Activated CD8-positive, alpha-beta T cell treated with anti-CD3 and anti-CD28 coated beads for 36 hours (primary cell): ENCODE results near the gene DNASE1L3. TPM values are rescaled to one million over a fixed set of nuclear protein-coding genes. Genes with fewer than 3 reads are reported as not detected.

Experiments
- ATAC-seq: fragments of 200-7000 bp; cut with Tn5 transposase; one replicate; pipeline ENCODE4 v1.10.0; 2021; ENCODE audit warnings: mild to moderate bottlenecking, moderate library complexity
- CTCF ChIA-PET: fragments of 350-600 bp; sonication (Branson Sonifier 250); formaldehyde crosslinking; loops from one replicate; lab custom pipeline; 2021; ENCODE audit warnings: antibody characterized with exemption; lab: Charles Lee
- POLR2A ChIA-PET: fragments of 350-600 bp; sonication (Branson Sonifier 250); formaldehyde crosslinking; loops from one replicate; lab custom pipeline; 2021; ENCODE audit warnings: antibody characterized with exemption; lab: Charles Lee
- DNase-seq: peaks from one replicate; pipeline ENCODE4 v3.0.0-alpha.2; 2020
- H3K27ac Mint-ChIP-seq: one replicate; pipeline ENCODE4 v1.8.0; 2021; ENCODE audit warnings: mild to moderate bottlenecking, mixed read lengths
- H3K27me3 Mint-ChIP-seq: one replicate; pipeline ENCODE4 v1.8.0; 2021; ENCODE audit warnings: mixed read lengths
- H3K36me3 Mint-ChIP-seq: one replicate; pipeline ENCODE4 v1.8.0; 2021; ENCODE audit warnings: low read depth, mixed read lengths
- H3K4me1 Mint-ChIP-seq: one replicate; pipeline ENCODE4 v1.8.0; 2021; ENCODE audit warnings: low read depth, mixed read lengths
- H3K4me3 Mint-ChIP-seq: one replicate; pipeline ENCODE4 v1.8.0; 2021; ENCODE audit warnings: mild to moderate bottlenecking, moderate library complexity, mixed read lengths
- H3K9me3 Mint-ChIP-seq: one replicate; pipeline ENCODE4 v1.8.0; 2021; ENCODE audit warnings: mixed read lengths
- intact Hi-C: fragments of 100-400 bp; cut with micrococcal nuclease; formaldehyde crosslinking; loops from one replicate; pipeline ENCODE4 v1.10.0; 2022
- total RNA-seq, 2 experiments: library from RNA; stranded (reverse); gene quantifications; one replicate each; pipeline ENCODE4 v1.2.3, GENCODE V29; 2021
- TF ChIP-seq, protein P1 (sequence below): fragments of 200-600 bp; IDR thresholded peaks from one replicate; pipeline ENCODE4 v1.8.0; 2022; ENCODE audit warnings: antibody characterized with exemption, mild to moderate bottlenecking

DNASE1L3 gene
- total RNA-seq, 2 experiments from 2014 or later = not detected

DNA sequence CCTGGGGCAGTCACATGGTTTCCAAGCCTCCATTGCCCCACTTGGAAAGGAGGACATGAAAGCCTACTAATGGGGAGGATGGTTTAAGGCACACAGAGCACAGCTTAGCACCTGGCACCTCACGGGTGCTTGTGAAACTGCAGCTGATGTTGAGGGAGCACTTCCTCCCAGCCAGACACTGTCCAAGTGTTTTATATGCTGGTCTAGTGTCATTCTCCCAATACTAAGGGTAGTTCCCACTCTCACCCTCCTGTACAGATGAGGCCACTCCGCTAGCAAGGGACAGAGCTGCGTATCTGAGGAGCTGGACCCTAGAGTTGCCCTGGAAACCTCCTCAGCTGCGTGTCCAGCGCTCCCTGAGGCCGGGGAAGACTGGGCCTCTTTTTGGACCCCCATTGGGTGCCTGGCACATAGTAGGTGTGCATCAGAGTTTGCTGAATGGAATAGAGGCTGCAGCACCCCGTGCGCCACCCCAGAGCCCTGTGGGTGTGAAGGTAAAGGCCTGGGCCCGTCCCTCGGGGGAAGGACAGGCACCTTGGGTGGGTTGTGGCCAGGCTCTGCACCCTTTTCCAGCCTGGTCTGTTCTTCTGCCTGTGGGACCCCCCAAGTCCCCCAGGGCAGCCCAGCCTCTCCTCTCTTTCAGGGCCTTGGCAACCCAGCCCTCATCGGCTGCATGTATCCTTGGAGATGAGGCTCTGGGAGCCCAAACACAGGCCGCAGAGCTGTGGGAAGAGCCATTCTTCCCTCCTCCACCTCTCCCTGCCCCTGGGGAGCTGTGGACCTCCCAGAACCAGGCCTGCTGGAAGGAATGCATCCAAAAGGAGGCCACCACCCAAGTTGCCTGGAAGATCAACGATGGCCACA, 31.3 kb downstream of the DNASE1L3 start:
- Mint-ChIP-seq H3K36me3 (no peaks in the 10 kb centered on the region), H3K27me3 (peaks cover 8% of the 10 kb centered on the region), H3K27ac (no peak overlapping the region), H3K4me1 (peaks cover 18% of the 10 kb centered on the region), H3K9me3 (no peaks in the 10 kb centered on the region), H3K4me3 (no peak overlapping the region)
- TF ChIP-seq, protein P1, sequence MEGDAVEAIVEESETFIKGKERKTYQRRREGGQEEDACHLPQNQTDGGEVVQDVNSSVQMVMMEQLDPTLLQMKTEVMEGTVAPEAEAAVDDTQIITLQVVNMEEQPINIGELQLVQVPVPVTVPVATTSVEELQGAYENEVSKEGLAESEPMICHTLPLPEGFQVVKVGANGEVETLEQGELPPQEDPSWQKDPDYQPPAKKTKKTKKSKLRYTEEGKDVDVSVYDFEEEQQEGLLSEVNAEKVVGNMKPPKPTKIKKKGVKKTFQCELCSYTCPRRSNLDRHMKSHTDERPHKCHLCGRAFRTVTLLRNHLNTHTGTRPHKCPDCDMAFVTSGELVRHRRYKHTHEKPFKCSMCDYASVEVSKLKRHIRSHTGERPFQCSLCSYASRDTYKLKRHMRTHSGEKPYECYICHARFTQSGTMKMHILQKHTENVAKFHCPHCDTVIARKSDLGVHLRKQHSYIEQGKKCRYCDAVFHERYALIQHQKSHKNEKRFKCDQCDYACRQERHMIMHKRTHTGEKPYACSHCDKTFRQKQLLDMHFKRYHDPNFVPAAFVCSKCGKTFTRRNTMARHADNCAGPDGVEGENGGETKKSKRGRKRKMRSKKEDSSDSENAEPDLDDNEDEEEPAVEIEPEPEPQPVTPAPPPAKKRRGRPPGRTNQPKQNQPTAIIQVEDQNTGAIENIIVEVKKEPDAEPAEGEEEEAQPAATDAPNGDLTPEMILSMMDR = no peak
- ChIA-PET POLR2A (interaction anchor here (0.5 to 1.0 kb wide), 2 partner anchors 116 to 120 kb away, joined by 3 read pairs; no protein-coding TSS in a partner anchor), CTCF (interaction anchor here (1.0 to 16.9 kb wide), 11 partner anchors 8 to 180 kb away, joined by 3 to 264 read pairs (median 14); partner anchors contain the start of genes FLNB, HTD2 and RPP14)
- no peak for DNase-seq
- intact Hi-C loops = loop anchor here (5.0 to 10.0 kb wide), 2 partner anchors 38 to 235 kb away; no protein-coding TSS in a partner anchor
- no peak for ATAC-seq

DNA sequence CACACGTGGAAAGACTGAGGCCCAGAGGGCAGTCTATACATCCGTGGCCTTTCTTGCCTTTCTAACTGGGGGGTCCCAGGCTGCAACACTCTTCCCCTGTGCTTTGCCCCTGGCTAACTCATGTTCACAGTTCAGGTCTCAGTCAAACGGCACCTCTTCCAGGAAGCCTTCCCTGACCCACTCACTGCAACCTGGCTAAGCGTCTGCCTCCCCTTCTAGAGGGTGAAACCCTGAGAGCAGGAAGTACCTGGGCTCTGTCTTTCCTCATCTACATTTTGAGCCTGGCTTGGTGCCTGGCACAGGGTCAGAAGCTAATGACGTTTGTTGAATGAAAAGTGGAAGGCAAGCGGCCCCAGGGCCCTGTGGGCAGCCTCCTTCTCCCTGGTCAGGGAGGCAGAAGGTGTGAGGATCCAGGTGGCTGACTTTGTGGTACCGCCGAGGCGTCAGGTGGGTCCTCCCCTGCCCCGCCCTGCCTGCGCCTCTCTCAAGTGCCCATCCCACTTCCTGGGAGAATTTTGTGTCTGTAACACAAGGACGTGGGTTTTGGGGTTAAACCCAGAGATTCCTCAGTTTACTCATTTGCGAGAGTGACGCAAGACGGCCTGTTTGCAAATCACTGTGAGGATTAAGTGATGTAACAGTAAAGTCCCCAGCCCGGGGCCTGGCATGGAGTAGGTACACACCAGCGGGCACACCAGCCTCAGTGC, 32.1 kb downstream of the DNASE1L3 start:
- intact Hi-C loops = loop anchor here (5.0 kb wide), 1 partner anchor 39 kb away; no protein-coding TSS in a partner anchor
- Mint-ChIP-seq H3K27ac (no peak overlapping the region), H3K4me1 (peaks cover 18% of the 10 kb centered on the region), H3K36me3 (no peaks in the 10 kb centered on the region), H3K9me3 (no peaks in the 10 kb centered on the region), H3K27me3 (peaks cover 8% of the 10 kb centered on the region), H3K4me3 (peak overlapping the region; percentile 48)
- POLR2A ChIA-PET = no interaction called here
- CTCF ChIA-PET = interaction anchor here (0.6 to 16.9 kb wide), 26 partner anchors 8 to 311 kb away, joined by 3 to 264 read pairs (median 6); partner anchors contain the start of genes FLNB, HTD2 and RPP14
- ATAC-seq = peak; percentile 2
- DNase-seq = peak; percentile 15
- TF ChIP-seq, protein P1 = no peak

DNA sequence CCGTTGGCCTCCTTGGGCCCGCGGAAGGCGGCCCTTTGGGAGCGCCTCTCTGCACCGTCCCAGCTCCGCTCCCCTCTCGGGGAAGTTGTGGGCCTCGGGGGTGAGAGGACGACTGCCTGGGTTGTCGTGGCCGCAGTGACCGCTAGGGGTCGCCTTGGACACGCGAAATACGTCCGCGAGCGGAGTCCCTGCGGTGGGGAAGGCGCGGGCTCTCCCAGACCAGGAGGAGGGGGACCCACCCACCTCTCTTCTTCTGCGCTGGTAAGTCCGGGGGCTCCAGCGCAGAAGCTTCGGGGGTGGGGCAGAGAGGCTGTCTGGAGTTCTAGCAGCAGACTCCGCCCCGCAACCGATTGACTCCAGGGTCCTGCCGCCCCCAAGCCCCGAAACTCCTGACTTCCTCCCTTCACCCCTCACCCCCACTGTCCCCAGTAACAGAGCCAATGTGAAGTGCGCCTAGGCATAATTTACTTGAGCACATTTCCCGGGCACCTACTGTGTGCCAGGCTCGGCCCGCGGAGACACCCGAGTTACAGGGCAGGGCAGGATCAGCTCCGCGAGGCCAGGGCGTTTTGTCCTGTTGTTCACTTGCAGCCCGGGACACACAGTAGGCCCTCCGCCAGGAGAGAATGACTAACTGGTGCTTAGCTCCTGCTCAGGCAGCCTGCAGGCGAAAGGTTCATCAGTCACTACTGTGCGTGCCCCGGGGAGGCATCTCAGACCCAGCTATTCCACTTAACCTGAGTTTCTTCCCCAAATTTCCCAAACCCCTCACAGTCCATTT, 32.8 kb downstream of the DNASE1L3 start:
- intact Hi-C loops = loop anchor here (5.0 kb wide), 1 partner anchor 39 kb away; no protein-coding TSS in a partner anchor
- ChIA-PET CTCF (interaction anchor here (0.6 to 16.9 kb wide), 56 partner anchors 8 to 358 kb away, joined by 3 to 264 read pairs (median 4); partner anchors contain the start of genes FLNB, HTD2 and RPP14), POLR2A (interaction anchor here (0.8 kb wide), 1 partner anchor 11 kb away, joined by 3 read pairs; no protein-coding TSS in a partner anchor)
- H3K27ac Mint-ChIP-seq = no peak overlapping the region
- peak; percentile 89 for ATAC-seq
- peak; percentile 91 for DNase-seq
- H3K36me3 Mint-ChIP-seq = no peaks in the 10 kb centered on the region
- TF ChIP-seq, protein P1 = peak; percentile 98
- H3K4me1 Mint-ChIP-seq = peaks cover 18% of the 10 kb centered on the region
- H3K9me3 Mint-ChIP-seq = no peaks in the 10 kb centered on the region
- peaks cover 8% of the 10 kb centered on the region for H3K27me3 Mint-ChIP-seq
- H3K4me3 Mint-ChIP-seq = peak overlapping the region; percentile 48

DNA sequence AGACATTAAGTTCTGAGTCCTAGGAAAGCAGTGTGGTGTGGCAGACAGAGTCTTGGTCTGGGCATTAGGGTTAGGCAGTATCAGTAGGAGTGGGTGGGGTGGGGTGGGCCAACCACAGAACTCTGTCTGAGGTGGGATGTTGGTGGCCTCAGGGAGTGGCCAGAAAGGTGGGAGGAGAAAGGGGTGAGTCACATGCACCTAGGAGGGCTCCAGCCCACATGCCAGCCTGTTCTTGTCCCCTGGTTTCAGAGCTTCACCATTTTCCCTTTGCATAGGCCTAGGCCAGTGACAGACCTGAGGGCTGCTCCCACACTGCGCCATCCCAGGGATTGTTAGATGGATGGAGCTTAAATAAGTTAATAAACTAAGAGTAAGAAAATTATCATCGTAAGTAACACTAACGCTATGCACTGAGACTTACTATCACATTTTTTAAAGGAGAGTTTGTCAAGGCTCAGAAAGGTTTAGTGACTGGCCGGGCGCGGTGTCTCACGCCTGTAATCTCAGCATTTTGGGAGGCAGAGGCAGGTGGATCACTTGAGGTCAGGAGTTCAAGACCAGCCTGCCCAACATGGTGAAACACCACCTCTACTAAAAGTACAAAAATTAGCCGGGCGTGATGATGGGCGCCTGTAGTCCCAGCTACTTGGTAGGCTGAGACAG, 33.8 kb downstream of the DNASE1L3 start:
- H3K4me3 Mint-ChIP-seq = no peak overlapping the region
- H3K27me3 Mint-ChIP-seq = peaks cover 8% of the 10 kb centered on the region
- peak; percentile 26 for DNase-seq

More for the DNA sequence above, 33.8 kb downstream of the DNASE1L3 start:
- ChIA-PET CTCF (interaction anchor here (0.6 to 16.9 kb wide), 49 partner anchors 9 to 359 kb away, joined by 3 to 264 read pairs (median 4); partner anchors contain the start of genes FLNB, HTD2 and RPP14), POLR2A (interaction anchor here (0.8 kb wide), 1 partner anchor 10 kb away, joined by 3 read pairs; no protein-coding TSS in a partner anchor)
- ATAC-seq = no peak
- intact Hi-C loops = loop anchor here (5.0 kb wide), 1 partner anchor 40 kb away; no protein-coding TSS in a partner anchor
- H3K27ac Mint-ChIP-seq = no peak overlapping the region
- H3K36me3 Mint-ChIP-seq = no peaks in the 10 kb centered on the region
- no peaks in the 10 kb centered on the region for H3K9me3 Mint-ChIP-seq
- peaks cover 18% of the 10 kb centered on the region for H3K4me1 Mint-ChIP-seq
- TF ChIP-seq, protein P1 = no peak
